Fibroblast of mammary gland (primary cell): ENCODE results near the gene CCDC24.

Experiments used
- DNase-seq: peaks from one replicate; pipeline ENCODE4 v3.0.0-alpha.2; 2010; ENCODE audit warnings: low read depth
- H3K4me3 ChIP-seq: 2 replicates; pipeline ENCODE4 v1.5.1; 2011; ENCODE audit warnings: low read depth, mild to moderate bottlenecking, low read length, moderate library complexity; ENCODE audit not compliant: control insufficient read depth
- CTCF ChIP-seq: conservative IDR thresholded peaks from 2 replicates; pipeline ENCODE4 v1.5.1; 2011; ENCODE audit warnings: low read depth, low read length, inconsistent platforms; ENCODE audit not compliant: control insufficient read depth, insufficient read depth

CCDC24 gene

GRCh38 chr1:44021581-44022321, 30.4 kb downstream of the CCDC24 start:
- TF ChIP-seq CTCF, result no peak
- no peak overlapping the region for H3K4me3 ChIP-seq
- DNase-seq, result no peak

GRCh38 chr1:44024031-44024902, 32.9 kb downstream of the CCDC24 start:
- no peak overlapping the region for H3K4me3 ChIP-seq
- TF ChIP-seq CTCF, result no peak
- DNase-seq, result no peak

GRCh38 chr1:44024903-44025525, 33.6 kb downstream of the CCDC24 start:
- no peak for TF ChIP-seq CTCF
- no peak overlapping the region for H3K4me3 ChIP-seq
- DNase-seq, result no peak

GRCh38 chr1:44025816-44026215, 34.4 kb downstream of the CCDC24 start:
- DNase-seq, result no peak
- no peak for TF ChIP-seq CTCF
- no peak overlapping the region for H3K4me3 ChIP-seq

GRCh38 chr1:44027320-44027719, 35.9 kb downstream of the CCDC24 start:
- no peak for DNase-seq
- no peak overlapping the region for H3K4me3 ChIP-seq
- TF ChIP-seq CTCF, result no peak

GRCh38 chr1:44029260-44029910, 38.0 kb downstream of the CCDC24 start:
- no peak for TF ChIP-seq CTCF
- peak overlapping the region; percentile 62 for H3K4me3 ChIP-seq
- DNase-seq, result no peak
